H1 (cell line): ENCODE measurements around the gene KCNQ1. TPM values are rescaled to one million over a fixed set of nuclear protein-coding genes. Genes with fewer than 3 reads are reported as not detected.

Source experiments
- CTCF ChIA-PET: fragments of 300-600 bp; sonication (Branson Sonifier 250); formaldehyde crosslinking; loops from one replicate; lab custom pipeline; 2021; ENCODE audit not compliant: partially characterized antibody; lab: Charles Lee
- POLR2A ChIA-PET: fragments of 300-600 bp; sonication (Branson Sonifier 250); formaldehyde crosslinking; loops from one replicate; lab custom pipeline; 2021; ENCODE audit warnings: inconsistent platforms; ENCODE audit not compliant: partially characterized antibody; lab: Charles Lee
- DNase-seq, 2 experiments: peaks; one replicate each; pipeline versions ENCODE4 v3.0.0 to v3.0.0-alpha.2; 2010 to 2022; ENCODE audit warnings: low spot score in 2 of 2, low read depth in 1 of 2, mixed read lengths in 1 of 2
- FAIRE-seq: peaks from 2 replicates; lab custom pipeline; 2011; peaks lifted over from hg19 to GRCh38; lab: Jason Lieb, UNC
- H2AFZ ChIP-seq: 2 replicates; pipeline ENCODE4 v1.8.1; 2012; ENCODE audit warnings: low read length, inconsistent platforms
- H2AK5ac ChIP-seq: 2 replicates; pipeline ENCODE4 v1.6.1; 2013; ENCODE audit warnings: low read depth, low read length
- H2BK120ac ChIP-seq: replicated peaks from 2 replicates; pipeline ENCODE3; 2013; ENCODE audit warnings: low read depth, low read length, inconsistent platforms
- H2BK12ac ChIP-seq: 2 replicates; pipeline ENCODE4 v1.6.1; 2013; ENCODE audit warnings: low read depth, low read length
- H2BK15ac ChIP-seq: 2 replicates; pipeline ENCODE4 v1.6.1; 2013; ENCODE audit warnings: low read length
- H2BK20ac ChIP-seq: 2 replicates; pipeline ENCODE4 v1.6.1; 2013; ENCODE audit warnings: low read length
- H2BK5ac ChIP-seq: 2 replicates; pipeline ENCODE4 v1.6.1; 2013; ENCODE audit warnings: low read depth, low read length
- H3K14ac ChIP-seq: 2 replicates; pipeline ENCODE4 v1.6.1; 2013; ENCODE audit warnings: inconsistent platforms; ENCODE audit not compliant: insufficient read length
- H3K18ac ChIP-seq: 2 replicates; pipeline ENCODE4 v1.6.1; 2013; ENCODE audit warnings: low read length; ENCODE audit errors: extremely low read depth
- H3K23ac ChIP-seq: 2 replicates; pipeline ENCODE4 v1.6.1; 2013; ENCODE audit warnings: inconsistent platforms; ENCODE audit not compliant: insufficient read length
- H3K23me2 ChIP-seq: 2 replicates; pipeline ENCODE4 v1.6.1; 2013; ENCODE audit warnings: low read depth, low read length
- H3K27ac ChIP-seq: 2 replicates; pipeline ENCODE4 v1.6.1; 2011; ENCODE audit warnings: low read depth, low read length, inconsistent platforms
- H3K27me3 ChIP-seq, 4 experiments: replicated peaks in 1 of 4; 1 replicate in 1 of 4; 2 replicates in 3 of 4; pipeline versions ENCODE4 v1.6.1 to v1.8.1; 2011 to 2013; ENCODE audit warnings: low read length in 3 of 4, mild to moderate bottlenecking in 3 of 4, inconsistent platforms in 2 of 4, mixed read lengths in 2 of 4, moderate library complexity in 1 of 4; ENCODE audit not compliant: control insufficient read depth in 3 of 4, insufficient read depth in 3 of 4; ENCODE audit errors: extremely low read depth in 1 of 4
- H3K36me3 ChIP-seq, 4 experiments: 2 replicates each; pipeline versions ENCODE4 v1.6.1 to v1.8.1; 2011 to 2013; ENCODE audit warnings: mild to moderate bottlenecking in 4 of 4, low read length in 3 of 4, moderate library complexity in 2 of 4, control low read depth in 1 of 4, inconsistent platforms in 1 of 4; ENCODE audit not compliant: insufficient read depth in 4 of 4, control insufficient read depth in 2 of 4
- H3K4ac ChIP-seq: replicated peaks from 2 replicates; pipeline ENCODE3; 2013; ENCODE audit warnings: low read length, low read depth, mixed read lengths, inconsistent platforms; ENCODE audit not compliant: insufficient read length
- H3K4me1 ChIP-seq, 4 experiments: replicated peaks in 1 of 4; 1 replicate in 1 of 4; 2 replicates in 3 of 4; pipeline versions ENCODE4 v1.6.1 to v1.8.1; 2011 to 2013; ENCODE audit warnings: low read length in 3 of 4, inconsistent platforms in 2 of 4, mixed read lengths in 1 of 4; ENCODE audit not compliant: insufficient read depth in 4 of 4, control insufficient read depth in 3 of 4
- H3K4me2 ChIP-seq, 2 experiments: 2 replicates each; pipeline versions ENCODE4 v1.6.1 to v1.8.1; 2011 to 2013; ENCODE audit warnings: low read depth in 2 of 2, low read length in 2 of 2, control low read depth in 1 of 2, inconsistent platforms in 1 of 2, mild to moderate bottlenecking in 1 of 2; ENCODE audit not compliant: insufficient read depth in 1 of 2
- H3K4me3 ChIP-seq, 4 experiments: fragments of 200-600, 300-600 bp in 1 of 4; sonication (generic), shearing (Covaris generic), sonication (Bioruptor Twin) in 1 of 4; 2 replicates each; pipeline versions ENCODE4 v1.5.1 to v1.8.1; 2011 to 2016; ENCODE audit warnings: low read length in 4 of 4, low read depth in 3 of 4, control low read depth in 2 of 4, inconsistent platforms in 2 of 4, mild to moderate bottlenecking in 2 of 4, mixed read lengths in 1 of 4, moderate library complexity in 1 of 4; ENCODE audit not compliant: insufficient read depth in 2 of 4; ENCODE audit errors: extremely low read depth in 1 of 4
- H3K56ac ChIP-seq: replicated peaks from 2 replicates; pipeline ENCODE3; 2013; ENCODE audit warnings: low read depth, mild to moderate bottlenecking, mixed read lengths, low read length, inconsistent platforms; ENCODE audit not compliant: insufficient read length
- H3K79me1 ChIP-seq: 2 replicates; pipeline ENCODE4 v1.6.1; 2013; ENCODE audit warnings: low read depth, low read length, control low read depth
- H3K79me2 ChIP-seq, 2 experiments: 2 replicates each; pipeline versions ENCODE4 v1.6.1 to v1.8.1; 2012 to 2013; ENCODE audit warnings: low read length in 2 of 2, mild to moderate bottlenecking in 2 of 2, inconsistent platforms in 1 of 2; ENCODE audit not compliant: insufficient read depth in 2 of 2, control insufficient read depth in 1 of 2
- H3K9ac ChIP-seq, 4 experiments: replicated peaks in 1 of 4; 1 replicate in 1 of 4; 2 replicates in 3 of 4; pipeline versions ENCODE4 v1.6.1 to v1.8.1; 2011 to 2013; ENCODE audit warnings: low read depth in 3 of 4, low read length in 3 of 4, control low read depth in 2 of 4, mild to moderate bottlenecking in 2 of 4, moderate library complexity in 2 of 4, inconsistent platforms in 1 of 4; ENCODE audit errors: extremely low read depth in 1 of 4
- H3K9me3 ChIP-seq, 2 experiments: 2 replicates each; pipeline versions ENCODE4 v1.6.1 to v1.8.1; 2012 to 2013; ENCODE audit warnings: mild to moderate bottlenecking in 2 of 2, moderate library complexity in 2 of 2, control low read depth in 1 of 2, inconsistent platforms in 1 of 2, low read depth in 1 of 2, low read length in 1 of 2, mixed read lengths in 1 of 2; ENCODE audit not compliant: insufficient read depth in 2 of 2
- H4K20me1 ChIP-seq, 2 experiments: replicated peaks in 1 of 2; 2 replicates each; pipeline versions ENCODE3 to v1.8.1; 2011 to 2013; ENCODE audit warnings: inconsistent platforms in 2 of 2, low read length in 2 of 2, mild to moderate bottlenecking in 1 of 2; ENCODE audit not compliant: insufficient read depth in 2 of 2, control insufficient read depth in 1 of 2
- H4K5ac ChIP-seq: 2 replicates; pipeline ENCODE4 v1.6.1; 2013; ENCODE audit warnings: low read length, low read depth, mixed read lengths, inconsistent platforms; ENCODE audit not compliant: insufficient read length
- H4K8ac ChIP-seq: 2 replicates; pipeline ENCODE4 v1.8.0; 2013; ENCODE audit warnings: mild to moderate bottlenecking, moderate library complexity, low read length, inconsistent platforms; ENCODE audit not compliant: insufficient read depth; ENCODE audit errors: extremely low read depth
- H4K91ac ChIP-seq: replicated peaks from 2 replicates; pipeline ENCODE3; 2013; ENCODE audit warnings: low read length, mixed read lengths, inconsistent platforms; ENCODE audit not compliant: insufficient read length
- PHF8 ChIP-seq: fragments of 200-600 bp; sonication (generic); conservative IDR thresholded peaks from 2 replicates; pipeline ENCODE4 v1.7.1; 2012; ENCODE audit warnings: low read depth, mild to moderate bottlenecking, inconsistent platforms, low read length, moderate library complexity
- WGBS, 2 experiments: shearing (Covaris generic) in 1 of 2; methylation state at CpG; one replicate each; pipeline versions ENCODE4 v1.1.6 to v1.1.7; 2013 to 2015; ENCODE audit warnings: low lambda C conversion rate in 2 of 2, mixed read lengths in 2 of 2, inconsistent platforms in 1 of 2, low coverage in 1 of 2, missing lambda C conversion rate in 1 of 2; ENCODE audit not compliant: insufficient replicate concordance in 2 of 2, insufficient coverage in 1 of 2, insufficient read length in 1 of 2; ENCODE audit errors: extremely low coverage in 1 of 2, missing lambda C conversion rate in 1 of 2; 5-methylcytosine and 5-hydroxymethylcytosine counted together
- polyA plus RNA-seq, 7 experiments: library from polyadenylated mRNA; depleted of rRNA in 3 of 7; stranded (reverse) in 5 of 7; unstranded in 2 of 7; fragments of >200 nt in 5 of 7; fragments of 200-250 nt in 2 of 7; gene quantifications; 1 replicate in 5 of 7; 2 replicates in 1 of 7; 4 replicates in 1 of 7; pipeline versions ENCODE4 v1.2.1 to v1.2.3, GENCODE V29; 2011 to 2013; ENCODE audit warnings: missing spikeins in 2 of 7, mixed read lengths in 2 of 7
- total RNA-seq: library from RNA; stranded (reverse); fragmentation: NEBNext Ultra II Directional; extraction: Animal tissue kit (Norgen Biotek cat#: 25700); gene quantifications from 2 replicates; pipeline ENCODE4 v1.2.1, GENCODE V29; 2021

Gene KCNQ1
- total and polyA plus RNA-seq, 2 of the 8 experiments (the other 6 are each of a cell fraction or from before 2014, with no cell fraction given): 1.9 to 2.0 TPM

DNA sequence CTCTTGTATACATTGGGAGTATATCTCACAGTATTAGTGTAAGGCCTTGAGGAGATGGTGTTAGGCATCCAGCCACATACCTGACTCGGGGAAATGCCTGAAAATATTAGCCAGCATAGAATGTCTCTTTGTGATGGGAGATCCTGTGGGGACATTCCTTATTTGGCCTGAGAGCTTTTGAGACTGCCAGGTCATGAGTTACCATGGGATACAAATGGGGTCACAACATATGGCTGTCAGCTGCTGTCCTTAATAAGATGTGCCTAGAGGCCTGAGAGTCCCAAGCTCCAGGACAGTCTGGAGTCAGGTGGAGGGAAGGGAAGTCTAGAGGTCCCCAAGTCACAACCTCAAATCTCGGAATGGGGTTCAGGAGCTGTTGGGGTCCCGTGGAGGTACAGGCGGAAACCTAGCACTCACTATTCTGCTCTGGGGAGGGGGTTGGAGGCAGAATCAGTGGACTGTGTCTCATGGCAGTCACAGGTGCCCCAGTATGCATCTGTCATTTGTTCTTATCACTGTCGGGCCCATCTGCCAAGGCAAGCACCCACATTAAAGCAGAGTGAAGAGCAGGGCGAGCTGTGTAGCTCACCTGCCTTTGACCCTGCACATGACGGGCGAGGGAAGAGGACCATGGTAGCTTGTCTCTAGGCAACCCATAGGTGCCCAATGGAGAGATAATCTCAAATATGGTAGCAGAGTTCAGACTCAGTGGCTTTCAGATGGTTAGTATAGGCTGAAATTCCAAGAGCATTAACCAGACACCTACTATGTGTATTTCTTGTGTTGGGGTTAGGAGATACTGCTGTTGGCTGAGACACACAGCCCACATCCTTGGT lies 225.0 kb downstream of the KCNQ1 start:
- no peak overlapping the region for H2BK120ac ChIP-seq
- H4K20me1 ChIP-seq: peaks cover 12 to 28% of the 10 kb centered on the region in 2 experiments
- FAIRE-seq: no peak

More for the DNA sequence above, 225.0 kb downstream of the KCNQ1 start:
- peaks cover 0 to 2% of the 10 kb centered on the region in 2 experiments; a peak in 1 of 4 replicates for H3K9me3 ChIP-seq
- no peak overlapping the region for H3K4me2 ChIP-seq
- H4K5ac ChIP-seq: no peak overlapping the region
- ChIA-PET POLR2A (interaction anchor here (1.5 kb wide), 1 partner anchor 17 kb away, joined by 3 read pairs; no protein-coding TSS in a partner anchor), CTCF (interaction anchor here (1.0 to 1.7 kb wide), 3 partner anchors 9 to 23 kb away, joined by 3 to 4 read pairs (median 3); no protein-coding TSS in a partner anchor)
- H3K4me1 ChIP-seq: peaks cover 0 to 6% (median 0%) of the 10 kb centered on the region in 4 experiments; a peak in 2 of 7 replicates
- peak overlapping the region; percentile 40; the same call in 1 of the 2 replicates for H3K18ac ChIP-seq
- no peak overlapping the region for H2BK12ac ChIP-seq
- H3K79me1 ChIP-seq: peaks cover 4% of the 10 kb centered on the region; the same call in 1 of the 2 replicates
- H2AFZ ChIP-seq: no peak overlapping the region
- no peak for TF ChIP-seq PHF8
- no peak overlapping the region for H2AK5ac ChIP-seq
- no peak overlapping the region for H3K14ac ChIP-seq
- no peak overlapping the region for H3K23ac ChIP-seq
- peaks cover 0 to 4% (median 2%) of the 10 kb centered on the region in 4 experiments; a peak in 2 of 8 replicates for H3K36me3 ChIP-seq
- peaks cover 0 to 11% (median 0%) of the 10 kb centered on the region in 4 experiments; a peak in 4 of 7 replicates for H3K27me3 ChIP-seq
- H4K91ac ChIP-seq: no peak overlapping the region
- DNase-seq: peak in 1 of 2 experiments; percentile 20
- H3K56ac ChIP-seq: no peak overlapping the region
- no peaks in the 10 kb centered on the region for H3K23me2 ChIP-seq
- no peak overlapping the region for H2BK5ac ChIP-seq
- H3K79me2 ChIP-seq: no peaks in the 10 kb centered on the region; a peak in 2 of 4 replicates
- no peak overlapping the region for H2BK15ac ChIP-seq
- no peak overlapping the region for H3K4ac ChIP-seq
- H3K9ac ChIP-seq: no peak overlapping the region
- no peak overlapping the region for H2BK20ac ChIP-seq
- H3K27ac ChIP-seq: no peak overlapping the region
- H3K4me3 ChIP-seq: no peak overlapping the region
- no peak overlapping the region for H4K8ac ChIP-seq
- 86% methylated on average over 8 of the region's 8 CpGs; no CpG with 5 or more reads in 1 of the 2 experiments for WGBS, 2 experiments
